Inferior parietal cortex (tissue), 1 donor: ENCODE measurements around the gene DNAH17.

Experiments used
- DNase-seq: peaks from one replicate; pipeline ENCODE4 v3.0.0-alpha.2; 2016; ENCODE audit errors: extremely low spot score

Gene DNAH17

DNA sequence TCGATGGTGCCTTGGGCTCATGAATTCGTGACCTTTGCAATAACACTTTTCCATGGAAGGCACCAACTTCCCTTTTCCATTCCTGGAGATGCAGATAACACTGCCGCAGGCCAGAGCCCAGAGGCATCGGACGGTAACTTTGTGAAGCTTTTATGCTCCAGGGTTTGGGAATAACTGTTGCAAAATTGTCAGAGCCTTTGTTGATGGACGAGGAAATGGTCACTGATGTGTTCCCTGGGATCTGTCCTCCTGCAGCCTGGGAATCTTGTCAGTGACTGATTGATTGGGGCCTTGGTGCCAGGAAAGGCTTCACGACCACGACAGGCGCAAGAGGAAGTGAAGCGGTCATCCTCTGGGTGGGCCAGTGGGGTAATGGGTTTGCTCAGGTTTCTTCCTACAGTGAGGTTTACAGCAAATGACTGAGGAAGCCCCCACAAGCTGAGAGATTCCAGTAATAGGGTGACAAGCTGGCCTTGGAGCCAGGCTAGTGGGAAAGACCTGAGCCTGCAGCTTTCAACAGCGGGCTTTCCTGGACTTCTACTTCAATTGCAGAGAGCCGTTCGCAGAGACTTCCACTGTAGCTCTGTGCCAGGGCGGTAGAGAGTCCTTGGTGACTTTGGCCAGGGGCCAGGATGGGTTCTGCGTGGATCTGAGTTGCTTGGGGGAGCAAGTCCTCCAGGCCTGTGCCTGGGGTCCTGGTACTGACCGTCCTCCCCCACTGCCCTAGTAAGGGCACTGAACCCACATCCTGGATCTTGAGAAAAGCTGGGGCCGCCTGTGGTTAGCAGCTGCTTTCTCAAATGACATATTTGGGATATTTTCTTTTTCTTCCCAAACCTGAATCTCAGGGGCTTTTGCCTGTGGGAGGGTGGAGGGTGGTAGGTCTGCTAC, 161.1 kb downstream of the DNAH17 start:
- DNase-seq, result no peak

DNA sequence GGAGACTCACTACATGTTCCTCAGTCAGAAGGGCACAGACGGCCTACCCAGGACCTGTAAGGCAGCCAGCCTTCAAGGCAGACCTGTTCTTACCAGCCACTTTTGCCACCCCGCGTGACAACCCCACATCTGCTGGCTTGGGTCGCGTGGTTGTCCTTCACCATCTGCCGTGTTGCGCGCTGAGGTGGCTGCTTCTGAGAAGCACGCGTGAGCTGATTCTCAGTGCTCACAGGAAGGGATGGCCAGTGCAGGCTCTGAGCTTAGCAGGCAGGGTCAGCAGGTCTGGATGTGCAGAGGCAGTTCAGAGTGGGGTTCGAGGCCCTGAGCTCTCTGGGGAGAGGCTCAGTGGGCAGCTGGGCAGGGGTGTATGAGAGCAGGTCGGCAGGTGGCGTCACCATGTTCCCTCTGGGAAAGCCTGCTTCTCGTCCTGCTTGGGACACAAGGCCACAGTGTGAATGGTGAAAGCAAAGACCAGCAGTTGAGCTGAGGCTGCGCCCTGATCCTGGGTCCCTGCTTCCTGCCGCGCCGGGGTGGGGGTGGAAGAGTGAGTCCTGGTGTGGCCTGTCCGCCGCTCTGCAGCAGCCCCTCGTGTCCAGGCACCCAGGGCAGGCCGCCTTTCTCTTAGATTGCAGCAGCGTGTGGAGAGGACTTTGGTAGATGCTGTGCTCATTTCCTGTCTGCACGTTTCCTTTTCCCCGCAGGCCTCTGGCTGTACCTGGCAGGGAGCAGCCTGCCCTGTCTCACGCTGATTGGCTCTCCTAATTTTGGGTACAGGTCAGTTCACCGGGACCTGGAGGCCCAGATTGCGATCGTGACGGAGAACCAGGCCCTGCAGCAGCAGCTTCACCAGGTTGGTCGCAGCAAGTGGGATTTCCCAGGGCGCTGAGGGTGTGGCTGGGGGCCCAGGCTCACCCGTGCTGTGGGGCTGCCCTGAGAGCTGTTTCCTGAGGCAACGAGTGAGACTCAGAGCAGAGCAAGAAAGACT, 162.7 kb downstream of the DNAH17 start:
- DNase-seq, result no peak

GRCh38 chr17:78412403-78412802, 164.8 kb downstream of the DNAH17 start:
- no peak for DNase-seq

DNA sequence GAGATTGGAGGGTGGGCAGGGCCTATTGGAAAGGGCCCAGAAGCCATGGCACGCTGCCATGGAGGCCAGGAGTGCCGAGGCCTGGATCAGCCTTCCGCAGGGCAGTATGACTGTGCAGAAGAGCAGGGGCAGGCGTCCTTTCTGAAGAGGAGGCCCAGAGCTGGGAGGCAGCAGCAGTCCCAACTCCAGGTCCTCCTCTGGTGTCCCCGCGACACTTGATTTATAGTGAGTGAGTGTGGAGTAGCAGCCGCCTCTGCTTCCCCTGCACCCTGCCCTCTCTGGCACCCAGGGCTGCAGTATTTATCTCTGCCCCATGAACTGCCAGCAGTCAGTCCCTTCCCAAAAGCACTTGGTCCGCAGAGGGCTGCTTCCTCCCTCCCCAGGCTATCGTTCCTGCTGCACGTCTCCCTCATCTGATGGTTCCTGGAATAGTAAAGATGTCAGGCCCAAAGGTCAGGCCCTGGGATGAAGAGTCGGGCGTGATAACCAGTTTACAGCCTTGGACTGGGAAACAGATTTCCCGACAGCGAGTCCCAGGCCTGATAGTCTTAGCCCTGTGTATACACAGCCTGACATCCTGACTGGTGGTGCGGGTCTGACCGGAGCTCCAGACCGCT, 165.8 kb downstream of the DNAH17 start:
- no peak for DNase-seq

DNA sequence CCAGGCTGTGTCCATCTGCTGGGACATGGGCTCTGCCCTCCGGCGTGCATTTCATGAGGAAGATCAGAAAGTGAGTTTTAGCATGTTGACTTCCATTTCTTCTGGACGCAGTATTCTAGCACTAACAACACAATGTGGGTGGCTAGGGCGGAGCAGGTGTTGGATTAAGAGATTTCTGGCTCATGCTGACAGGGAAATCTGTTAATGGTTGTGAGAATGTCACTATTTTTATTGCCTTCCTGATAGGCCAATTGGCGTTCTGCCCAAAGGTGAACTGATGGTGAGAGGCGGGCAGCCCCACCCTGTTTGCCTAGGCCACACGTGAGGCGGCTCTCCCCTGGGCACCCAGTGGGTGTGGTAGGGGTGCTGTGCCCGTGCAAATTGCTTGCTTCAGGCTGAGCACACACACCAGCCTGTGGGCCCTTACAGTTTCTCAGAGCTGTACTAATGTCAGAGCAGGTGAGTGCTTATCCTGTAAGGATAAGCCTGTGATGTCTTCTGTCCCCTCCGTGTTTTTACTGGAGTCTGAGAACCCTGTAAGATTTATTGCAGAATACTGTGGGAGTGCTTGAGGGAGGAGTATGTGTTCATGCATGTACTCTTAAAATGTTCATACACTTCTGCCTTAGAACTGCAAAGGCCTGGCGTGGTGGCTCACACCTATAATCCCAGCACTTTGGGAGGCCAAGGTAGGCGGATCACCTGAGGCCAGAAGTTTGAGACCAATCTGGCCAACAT, 167.8 kb downstream of the DNAH17 start:
- no peak for DNase-seq

DNA sequence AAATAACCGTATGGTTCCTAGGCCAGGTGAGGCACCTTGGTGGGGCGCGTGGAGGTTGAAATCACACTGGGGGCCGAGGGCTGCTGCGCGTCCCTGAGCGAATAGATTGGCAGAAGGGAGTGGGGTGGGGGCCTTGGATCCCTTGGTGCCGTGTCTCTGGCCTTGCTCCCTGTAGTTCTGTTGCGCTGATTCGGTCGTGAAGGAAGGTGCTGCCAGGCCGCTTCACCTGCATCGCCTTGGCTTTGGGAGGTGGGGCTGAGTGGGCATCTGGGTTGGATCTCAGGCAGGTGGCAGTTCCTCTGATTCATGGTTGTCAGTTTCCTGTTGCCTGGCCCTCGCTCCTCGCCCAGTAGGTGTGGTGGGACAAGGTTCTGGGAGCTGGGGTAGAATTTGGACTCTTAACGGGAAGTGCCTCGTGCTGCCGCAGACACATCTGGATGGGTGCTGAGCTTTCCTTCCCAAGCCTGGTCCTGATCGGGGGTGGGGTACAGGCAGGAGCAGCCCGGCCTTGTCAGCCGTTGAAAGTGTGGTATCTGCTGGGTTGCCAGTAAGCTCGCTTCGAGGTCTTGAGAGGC, 168.6 kb downstream of the DNAH17 start:
- DNase-seq, result no peak

DNA sequence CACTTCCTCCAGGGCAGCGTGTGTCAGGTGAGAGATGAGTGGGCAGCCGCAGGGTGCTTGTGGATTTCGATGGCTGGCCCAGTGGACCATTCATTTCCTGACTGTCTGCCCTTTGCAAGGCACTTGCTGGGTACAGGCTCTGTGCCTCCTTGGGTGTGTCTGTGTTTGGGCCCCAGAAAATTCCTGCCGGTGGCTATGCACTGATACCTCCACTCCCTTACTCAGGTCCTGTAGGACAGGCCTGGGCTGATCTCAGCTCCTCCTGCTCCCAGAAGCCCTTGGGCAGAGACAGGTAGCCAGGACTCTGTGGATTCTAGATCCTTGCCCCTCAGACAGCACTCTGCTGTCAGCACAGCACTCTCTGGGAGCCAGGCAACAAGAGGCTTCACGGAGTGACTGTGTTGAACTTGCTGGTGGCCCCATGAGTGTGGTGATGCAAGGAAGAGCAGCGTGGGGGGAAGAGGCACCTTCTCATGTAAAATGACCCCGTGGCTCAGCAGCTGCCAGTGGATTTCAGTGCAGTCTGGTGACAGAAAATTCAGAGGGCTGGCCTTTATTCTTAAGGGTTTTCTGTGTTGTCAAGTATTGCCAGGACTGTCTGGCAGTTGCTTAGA, 169.7 kb downstream of the DNAH17 start:
- DNase-seq, result no peak

- no peak for DNase-seq
Observed at GRCh38 chr17:78406920-78407319, 170.3 kb downstream of the DNAH17 start.

GRCh38 chr17:78406396-78406795, 170.8 kb downstream of the DNAH17 start:
- no peak for DNase-seq

DNA sequence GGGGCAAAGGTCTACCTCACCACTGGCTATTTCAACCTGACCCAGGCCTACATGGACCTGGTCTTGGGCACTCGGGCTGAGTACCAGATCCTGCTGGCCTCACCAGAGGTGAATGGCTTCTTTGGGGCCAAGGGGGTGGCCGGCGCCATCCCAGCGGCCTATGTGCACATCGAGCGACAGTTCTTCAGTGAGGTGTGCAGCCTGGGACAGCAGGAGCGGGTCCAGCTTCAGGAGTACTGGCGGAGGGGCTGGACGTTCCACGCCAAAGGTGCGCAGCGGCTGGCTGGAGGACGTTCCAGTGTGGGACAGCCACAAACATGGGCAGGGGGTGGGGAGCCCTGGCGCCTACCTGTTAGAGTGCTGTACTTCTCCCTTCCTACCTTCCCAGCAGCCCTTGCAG, 173.4 kb downstream of the DNAH17 start:
- DNase-seq, result no peak

DNA sequence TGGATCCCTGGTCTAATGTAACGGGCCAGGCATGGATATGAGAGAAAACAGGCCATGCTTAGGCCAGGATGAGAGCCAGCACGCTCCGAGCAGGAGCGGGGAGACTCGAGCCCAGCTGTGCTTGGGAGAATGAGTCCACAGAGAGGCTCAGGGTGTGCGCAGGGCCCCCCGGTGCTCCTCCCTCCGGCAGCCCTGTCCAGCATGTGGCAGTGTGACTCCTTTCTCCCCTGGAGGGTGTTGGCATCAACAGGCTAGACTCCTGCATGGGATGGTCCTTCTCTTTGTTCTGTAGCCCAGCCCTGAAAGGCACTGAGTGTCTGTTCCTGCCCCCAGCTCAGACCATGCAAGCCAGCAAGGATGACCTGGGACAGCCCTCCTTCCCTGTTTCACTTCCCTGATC, 175.3 kb downstream of the DNAH17 start:
- DNase-seq, result no peak

DNA sequence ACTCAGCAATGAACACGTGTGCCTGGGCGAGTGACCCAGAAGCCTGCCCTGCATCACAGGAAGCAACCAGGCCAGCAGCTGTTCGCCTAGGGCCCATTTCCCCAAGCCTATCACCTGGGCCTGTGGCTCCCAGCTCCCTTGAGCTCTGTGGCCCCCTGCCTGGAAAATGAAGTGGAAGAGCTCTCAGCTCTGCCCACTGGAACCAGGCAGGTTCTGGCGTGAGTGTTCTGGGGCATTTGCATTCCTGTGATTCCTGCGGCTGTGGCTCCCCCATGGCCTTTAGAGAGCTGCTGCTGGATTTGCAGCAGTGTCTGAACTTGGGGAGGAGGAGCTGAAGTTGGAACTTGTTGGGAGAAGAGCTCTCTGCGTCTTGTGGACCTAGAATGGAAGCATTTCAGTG, 175.9 kb downstream of the DNAH17 start:
- no peak for DNase-seq

DNA sequence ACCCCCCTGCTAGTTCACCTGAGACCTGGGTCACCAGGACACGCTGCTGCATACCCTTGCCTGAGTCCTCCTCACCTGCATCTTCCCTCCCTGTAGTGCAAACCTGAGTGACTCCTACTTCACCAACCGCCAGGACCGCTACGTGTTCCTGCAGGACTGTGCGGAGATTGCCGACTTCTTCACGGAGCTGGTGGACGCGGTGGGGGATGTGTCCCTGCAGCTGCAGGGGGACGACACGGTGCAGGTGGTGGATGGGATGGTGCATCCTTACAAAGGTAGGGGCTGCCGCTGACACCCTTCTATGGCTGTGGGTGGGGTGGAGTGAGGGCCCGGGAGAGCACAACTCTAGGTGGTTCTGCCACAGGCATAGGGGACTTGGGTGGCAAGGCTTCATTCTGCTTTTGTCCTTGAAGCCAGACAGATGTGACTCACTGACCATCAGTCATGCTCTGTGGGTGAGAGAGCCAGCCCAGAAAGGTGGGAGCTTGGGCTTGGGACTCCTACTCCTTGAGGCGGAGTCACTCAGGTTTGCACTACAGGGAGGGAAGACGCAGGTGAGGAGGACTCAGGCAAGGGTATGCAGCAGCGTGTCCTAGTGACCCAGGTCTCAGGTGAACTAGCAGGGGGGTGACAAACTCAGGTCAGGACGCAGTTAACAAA, 176.5 kb downstream of the DNAH17 start:
- DNase-seq, result no peak

GRCh38 chr17:78399693-78400144, 177.5 kb downstream of the DNAH17 start:
- DNase-seq, result no peak

- no peak for DNase-seq
Observed at GRCh38 chr17:78399028-78399692, 178.0 kb downstream of the DNAH17 start.

GRCh38 chr17:78398390-78398789, 178.8 kb downstream of the DNAH17 start:
- DNase-seq, result no peak

DNA sequence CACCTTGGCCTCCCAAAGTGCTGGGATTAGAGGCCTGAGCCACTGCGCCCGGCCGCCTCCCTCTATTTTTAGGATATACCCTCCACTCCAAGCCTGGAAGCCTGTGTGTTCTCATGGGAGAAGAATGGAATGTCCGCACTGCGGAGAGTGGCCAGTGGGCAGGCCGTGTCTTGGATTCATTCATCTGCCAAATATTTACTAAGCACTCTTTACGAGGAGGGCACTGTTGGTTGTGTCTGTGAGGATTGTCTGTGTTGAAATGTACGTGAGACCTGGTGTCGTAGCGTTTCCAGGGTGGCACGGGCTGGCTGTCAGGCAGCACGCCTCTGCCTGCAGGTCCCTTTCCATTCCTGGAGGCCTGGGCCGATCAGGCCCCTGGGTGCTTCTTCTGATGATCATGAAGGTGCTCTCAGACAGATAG, 179.5 kb downstream of the DNAH17 start:
- DNase-seq, result no peak

GRCh38 chr17:78396441-78397337, 180.5 kb downstream of the DNAH17 start:
- no peak for DNase-seq
